NCI-H146 treated with DMSO at 0.1 percent for 48 hours (cell line): ENCODE results near the gene IGLL5.

ENCODE experiments used
- DNase-seq: peaks from one replicate; lab custom pipeline; 2025; ENCODE audit not compliant: unreplicated experiment; lab: John Stamatoyannopoulos, UW

Gene IGLL5

GRCh38 chr22:22858559-22858937 is 29.1 kb upstream of the IGLL5 start:
- DNase-seq: no peak

GRCh38 chr22:22863001-22863400 is 24.6 kb upstream of the IGLL5 start:
- no peak for DNase-seq

GRCh38 chr22:22865311-22866072 is 22.1 kb upstream of the IGLL5 start:
- no peak for DNase-seq

GRCh38 chr22:22866381-22867111 is 21.1 kb upstream of the IGLL5 start:
- no peak for DNase-seq

GRCh38 chr22:22867996-22868715 is 19.5 kb upstream of the IGLL5 start:
- no peak for DNase-seq

GRCh38 chr22:22870577-22871404 is 16.8 kb upstream of the IGLL5 start:
- no peak for DNase-seq

GRCh38 chr22:22871536-22872278 is 15.9 kb upstream of the IGLL5 start:
- no peak for DNase-seq

- no peak for DNase-seq
Observed at GRCh38 chr22:22872722-22873708, 14.6 kb upstream of the IGLL5 start.

GRCh38 chr22:22877523-22878210 is 9.9 kb upstream of the IGLL5 start:
- peak; percentile 15 for DNase-seq

- DNase-seq: no peak
Observed at GRCh38 chr22:22878211-22878570, 9.4 kb upstream of the IGLL5 start.

- DNase-seq: no peak
Observed at GRCh38 chr22:22878801-22879674, 8.6 kb upstream of the IGLL5 start.

- DNase-seq: no peak
Observed at GRCh38 chr22:22879675-22880155, 7.9 kb upstream of the IGLL5 start.

GRCh38 chr22:22880645-22881044 is 7.0 kb upstream of the IGLL5 start:
- no peak for DNase-seq

GRCh38 chr22:22881116-22882000 is 6.3 kb upstream of the IGLL5 start:
- no peak for DNase-seq

GRCh38 chr22:22882033-22882717 is 5.4 kb upstream of the IGLL5 start:
- peak; percentile 40 for DNase-seq
